GM19099 (cell line): ENCODE data around the gene STX18.

Experiments
- POLR2A ChIP-seq: IDR thresholded peaks from 3 replicates; pipeline ENCODE4 v1.6.1; 2011; ENCODE audit warnings: low read depth; ENCODE audit not compliant: insufficient read length; ENCODE audit errors: extremely low read depth

Gene STX18

GRCh38 chr4:4396628-4397440 is 145.0 kb downstream of the STX18 start:
- TF ChIP-seq POLR2A: no peak

DNA sequence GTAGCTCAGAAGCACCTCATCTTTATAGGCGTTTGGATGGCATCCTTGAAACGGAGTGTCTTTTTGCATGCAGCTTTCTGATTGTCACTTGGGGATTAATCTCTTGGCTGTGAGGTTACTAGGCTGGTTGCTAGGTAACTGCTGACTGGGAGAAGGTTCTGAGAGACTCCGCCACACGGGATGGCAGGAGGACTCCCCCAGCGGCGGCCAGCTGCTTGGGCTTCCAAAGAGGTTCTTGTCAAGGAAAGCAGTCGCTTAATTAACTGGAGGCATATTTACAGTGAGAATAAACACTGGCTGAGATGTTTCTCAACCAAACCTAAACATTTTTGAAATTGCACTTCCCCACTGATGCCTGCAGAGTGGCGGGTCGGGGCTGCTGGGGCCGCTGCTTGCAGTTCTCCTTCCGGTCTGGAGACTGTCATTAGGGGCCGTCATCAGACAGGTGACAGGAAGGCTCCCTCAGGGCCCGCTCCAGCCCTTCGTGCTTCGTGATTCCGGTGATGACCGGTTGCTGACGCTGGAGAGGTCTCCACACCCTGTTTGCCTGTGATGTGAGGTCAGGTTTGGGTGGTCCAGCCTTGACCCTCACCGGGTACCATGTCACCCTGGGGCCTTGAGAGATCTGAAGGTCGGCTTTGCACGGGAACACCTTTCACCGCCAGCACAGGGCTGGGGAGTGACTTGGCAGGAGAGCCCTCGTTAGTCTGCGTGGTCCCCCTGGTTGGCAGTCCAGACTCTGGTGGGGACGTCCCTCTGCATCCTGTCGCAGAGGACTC is 145.8 kb downstream of the STX18 start:
- no peak for TF ChIP-seq POLR2A

- no peak for TF ChIP-seq POLR2A
Measured at GRCh38 chr4:4395371-4395770, 146.5 kb downstream of the STX18 start.

GRCh38 chr4:4394644-4395043 is 147.2 kb downstream of the STX18 start:
- no peak for TF ChIP-seq POLR2A

DNA sequence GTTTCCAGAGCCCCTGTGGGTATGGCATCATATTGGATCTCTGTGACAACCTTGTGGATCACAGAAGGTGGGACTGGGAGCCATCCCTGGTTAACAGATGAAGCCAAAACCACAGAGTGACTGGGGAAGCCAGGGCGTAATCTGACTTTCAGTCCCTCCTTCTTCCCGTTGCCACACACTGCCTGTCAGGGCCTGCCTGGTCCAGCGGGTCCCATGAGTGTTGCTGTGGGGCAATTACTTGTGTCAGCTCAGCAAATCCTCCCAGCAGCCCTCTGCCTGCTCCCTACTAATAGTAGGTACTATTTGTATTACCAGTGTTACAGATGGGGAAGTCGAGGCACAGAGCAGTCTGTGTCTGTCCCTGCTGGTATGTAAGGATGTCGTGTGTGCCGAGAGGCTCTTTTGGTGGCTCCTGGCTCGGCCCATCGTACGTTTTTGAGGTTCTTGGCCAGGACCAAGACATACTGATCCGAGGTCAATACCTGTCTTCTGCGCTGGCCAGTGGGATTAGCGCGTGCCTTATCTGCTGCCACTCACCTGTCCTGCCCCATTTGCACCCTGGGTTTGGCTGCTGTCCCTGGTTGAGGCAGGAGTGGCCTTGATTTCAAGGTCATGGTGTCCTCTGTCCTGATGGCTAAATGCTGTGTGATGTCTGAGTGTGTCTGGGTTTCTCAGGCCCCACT is 149.2 kb downstream of the STX18 start:
- TF ChIP-seq POLR2A: no peak

GRCh38 chr4:4391866-4392265 is 150.0 kb downstream of the STX18 start:
- TF ChIP-seq POLR2A: no peak

- TF ChIP-seq POLR2A: no peak
Measured at GRCh38 chr4:4390515-4391240, 151.2 kb downstream of the STX18 start.

DNA sequence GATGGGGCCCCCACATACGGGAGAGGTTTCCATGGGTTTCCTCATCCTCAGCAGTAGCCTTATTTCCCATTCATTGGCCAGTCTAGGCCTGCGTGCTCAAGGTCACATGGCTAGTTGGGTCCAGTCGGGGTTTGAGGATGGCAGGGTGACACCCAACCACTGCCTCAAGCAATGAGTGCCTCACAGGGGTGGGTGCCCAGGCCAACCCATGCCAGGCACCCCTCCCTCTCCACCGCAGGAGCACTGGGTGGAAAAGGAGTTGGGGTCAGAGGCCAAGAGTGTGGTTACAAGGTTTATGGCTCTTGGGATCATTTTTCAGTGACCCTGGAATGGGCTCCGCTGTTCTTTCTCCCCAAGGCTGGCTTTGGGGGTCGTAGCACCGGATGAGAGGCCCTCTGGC is 151.8 kb downstream of the STX18 start:
- TF ChIP-seq POLR2A: no peak

GRCh38 chr4:4388836-4389575 is 152.8 kb downstream of the STX18 start:
- no peak for TF ChIP-seq POLR2A

DNA sequence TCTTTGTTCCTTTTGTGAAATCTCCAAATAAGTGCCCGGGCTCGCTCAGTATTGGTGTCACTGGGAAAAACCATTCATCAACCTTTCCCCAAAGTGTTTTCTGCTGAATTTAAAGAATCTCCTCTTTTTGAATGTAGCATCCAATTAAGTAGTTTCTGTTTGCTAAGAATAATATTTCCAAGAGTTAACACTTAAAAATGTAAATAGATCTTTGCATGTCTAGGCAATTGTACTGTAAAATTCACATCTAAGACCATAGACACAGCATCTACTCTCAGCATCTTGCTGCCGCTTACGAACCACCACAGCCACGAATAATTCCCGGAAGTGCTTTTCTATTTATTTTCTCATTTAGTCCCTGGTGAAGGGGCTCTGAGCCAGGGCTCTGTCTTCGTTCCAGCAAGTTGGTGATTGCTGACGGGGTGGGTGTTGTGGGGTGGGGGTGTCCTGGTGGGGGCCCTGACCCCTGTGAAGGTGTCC is 153.5 kb downstream of the STX18 start:
- no peak for TF ChIP-seq POLR2A

DNA sequence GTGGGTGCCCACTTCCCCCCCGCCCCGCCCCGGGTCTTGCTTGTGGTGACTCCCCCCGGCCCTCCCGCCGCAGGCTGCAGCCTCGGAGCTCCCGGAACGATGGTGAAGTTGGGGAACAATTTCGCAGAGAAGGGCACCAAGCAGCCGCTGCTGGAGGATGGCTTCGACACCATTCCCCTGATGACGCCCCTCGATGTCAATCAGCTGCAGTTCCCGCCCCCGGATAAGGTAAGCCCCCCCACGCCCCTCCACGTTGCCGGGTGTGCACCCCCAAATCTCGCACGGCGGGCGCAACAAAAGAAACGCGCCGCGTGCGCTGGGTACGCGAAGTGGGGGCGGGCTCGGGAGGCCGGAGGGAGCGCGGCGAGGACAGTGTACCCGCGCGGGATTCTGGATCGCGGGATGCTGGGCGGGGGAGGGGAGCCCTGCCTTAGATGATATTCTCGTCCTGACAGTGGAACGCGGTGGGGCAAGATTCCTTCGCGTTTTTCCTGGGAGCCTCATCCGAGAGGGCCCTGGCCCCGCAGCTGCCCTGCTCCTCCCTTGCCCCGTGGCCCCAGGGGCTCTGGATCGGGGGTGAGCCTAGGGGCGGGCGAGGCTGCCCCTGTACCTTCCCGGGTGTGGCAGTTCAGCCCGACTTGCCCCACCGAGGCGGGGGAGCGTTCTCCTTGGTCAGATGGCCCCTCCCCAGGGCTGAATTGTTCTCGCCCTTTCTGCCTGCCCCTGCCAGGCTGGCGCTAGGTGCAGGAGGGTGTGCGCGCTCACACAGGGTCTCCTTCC is 154.1 kb downstream of the STX18 start:
- no peak for TF ChIP-seq POLR2A

GRCh38 chr4:4386736-4387392 is 155.0 kb downstream of the STX18 start, which contains the start of gene NSG1:
Gene NSG1, plus strand, starts transcription at chr4:4387102. Its CDS starts 528 bp downstream, at chr4:4387630.
- TF ChIP-seq POLR2A: no peak

GRCh38 chr4:4386296-4386735 is 155.5 kb downstream of the STX18 start:
- no peak for TF ChIP-seq POLR2A
